K562 (cell line): ENCODE results near the gene SNRNP200. TPM values are rescaled to one million over a fixed set of nuclear protein-coding genes. Genes with fewer than 3 reads are reported as not detected.

Experiments used
- E2F3 ChIP-seq: fragments of 250-450 bp; sonication (Bioruptor Pico); IDR thresholded peaks from 2 replicates; pipeline ENCODE4 v1.4.0; 2020; ENCODE audit warnings: mild to moderate bottlenecking
- ELF1 ChIP-seq: fragments of 200-800 bp; sonication (Bioruptor generic); IDR thresholded peaks from 2 replicates; pipeline ENCODE4 v1.6.1; 2016; ENCODE audit warnings: missing genetic modification characterization, missing compliant biosample characterization
- FOXJ3 ChIP-seq: sonication (generic); formaldehyde crosslinking; IDR thresholded peaks from 2 replicates; pipeline ENCODE4 v1.4.0; 2020; ENCODE audit warnings: mild to moderate bottlenecking, missing genetic modification reagents
- HDAC1 ChIP-seq, 2 experiments: fragments of 450-650 bp; IDR thresholded peaks; 2 replicates each; pipeline ENCODE4 v1.6.1; 2016 to 2017; ENCODE audit warnings: inconsistent platforms in 1 of 2, mild to moderate bottlenecking in 1 of 2, moderate library complexity in 1 of 2
- HDAC3 ChIP-seq: fragments of 450-650 bp; IDR thresholded peaks from 2 replicates; pipeline ENCODE4 v1.6.1; 2018; ENCODE audit warnings: borderline replicate concordance, mild to moderate bottlenecking, moderate library complexity; ENCODE audit not compliant: partially characterized antibody
- HDAC6 ChIP-seq: IDR thresholded peaks from 2 replicates; pipeline ENCODE4 v1.6.1; 2012; ENCODE audit warnings: low read depth, mild to moderate bottlenecking, control low read depth, inconsistent platforms, low read length, moderate library complexity
- NRF1 ChIP-seq, 2 experiments: fragments of 450-650 bp; IDR thresholded peaks in 1 of 2; conservative IDR thresholded peaks in 1 of 2; 2 replicates each; pipeline ENCODE4 v1.6.1; 2014; ENCODE audit warnings: mild to moderate bottlenecking in 2 of 2
- PHF21A ChIP-seq: fragments of 450-650 bp; IDR thresholded peaks from 2 replicates; pipeline ENCODE4 v1.6.1; 2017; ENCODE audit warnings: low read depth, borderline replicate concordance
- PREB ChIP-seq: sonication (generic); formaldehyde crosslinking; IDR thresholded peaks from 2 replicates; pipeline ENCODE4 v1.8.1; 2023; ENCODE audit warnings: mild to moderate bottlenecking, missing genetic modification reagents
- PYGO2 ChIP-seq: fragments of 450-650 bp; IDR thresholded peaks from 2 replicates; pipeline ENCODE4 v1.6.1; 2016; ENCODE audit warnings: mild to moderate bottlenecking, missing genetic modification characterization, moderate library complexity, missing compliant biosample characterization
- TAF15 ChIP-seq: fragments of 200-400 bp; formaldehyde crosslinking; IDR thresholded peaks from 2 replicates; pipeline ENCODE4 v1.6.1; 2017; ENCODE audit warnings: mild to moderate bottlenecking, low read depth, low read length, moderate library complexity
- UBTF ChIP-seq, 2 experiments: IDR thresholded peaks; 2 replicates each; pipeline ENCODE4 v1.6.1; 2012; ENCODE audit warnings: improper control_type of control experiment in 2 of 2, low read depth in 2 of 2, low read length in 2 of 2, borderline replicate concordance in 1 of 2
- ZBTB12 ChIP-seq: fragments of 250-450 bp; sonication (Bioruptor Pico); IDR thresholded peaks from 2 replicates; pipeline ENCODE4 v1.4.0; 2020
- ZFPM2 ChIP-seq: fragments of 250-450 bp; sonication (Bioruptor Pico); IDR thresholded peaks from 2 replicates; pipeline ENCODE4 v1.5.1; 2022; ENCODE audit warnings: mild to moderate bottlenecking
- ZMIZ1 ChIP-seq, 2 experiments: fragments of 150-350 bp in 1 of 2; IDR thresholded peaks; 2 replicates each; pipeline ENCODE4 v1.6.1; 2012 to 2016; ENCODE audit warnings: low read depth in 2 of 2, low read length in 2 of 2, mild to moderate bottlenecking in 1 of 2, moderate library complexity in 1 of 2
- ZNF263 ChIP-seq: sonication (generic); formaldehyde crosslinking; IDR thresholded peaks from 2 replicates; pipeline ENCODE4 v1.8.0; 2022; ENCODE audit warnings: mild to moderate bottlenecking, missing genetic modification reagents, borderline replicate concordance
- polyA plus RNA-seq, 8 experiments: library from polyadenylated mRNA; depleted of rRNA in 4 of 8; stranded (reverse) in 5 of 8; unstranded in 3 of 8; fragments of >200 nt; fragmentation: Nextera tagmentation in 2 of 8; fragmentation: Illumina TruSeq in 1 of 8; extraction: Ambion mirVana in 2 of 8; extraction: Trizol in 1 of 8; gene quantifications; 2 replicates each; pipeline versions ENCODE4 v1.2.1 to v1.2.3, GENCODE V29; 2011 to 2014; ENCODE audit warnings: inconsistent platforms in 1 of 8, missing spikeins in 1 of 8
- total RNA-seq, 7 experiments: library from RNA; depleted of rRNA in 6 of 7; stranded (reverse); fragments of >200 nt in 6 of 7; fragmentation: Illumina TruSeq in 2 of 7; extraction: Trizol in 2 of 7; gene quantifications; 2 replicates each; pipeline versions ENCODE4 v1.2.1 to v1.2.3, GENCODE V29; 2011 to 2021; ENCODE audit warnings: low replicate concordance in 1 of 7

SNRNP200 gene
- total and polyA plus RNA-seq, 9 of the 15 experiments (the other 6 are each of a cell fraction or from before 2014, with no cell fraction given), result 76.1 to 231 (median 155) TPM

GRCh38 chr2:96265349-96265839, 40.0 kb downstream of the SNRNP200 start (continued):
- TF ChIP-seq ZMIZ1 (IDR thresholded peaks at IDR 0.05; ENCODE audit: low read depth in 2 of 2, low read length in 2 of 2) (no peak), PHF21A (no peak), PREB (CRISPR knock-in tag) (no peak), UBTF (IDR thresholded peaks at IDR 0.05; ENCODE audit: borderline replicate concordance in 1 of 2, low read depth in 2 of 2, low read length in 2 of 2) (peak in 1 of 2 experiments; percentile 68; a peak in 1 of 4 replicates), FOXJ3 (CRISPR knock-in tag) (no peak), ELF1 (tag) (no peak), ZBTB12 (CRISPR knock-in tag) (no peak), HDAC3 (no peak), ZFPM2 (no peak), NRF1 (conservative IDR thresholded peaks at IDR 0.05 in 1 of 2, IDR thresholded peaks at IDR 0.05 in 1 of 2) (no peak), HDAC1 (IDR thresholded peaks at IDR 0.05) (peak in 1 of 2 experiments; percentile 32; a peak in 1 of 4 replicates), PYGO2 (no peak), TAF15 (no peak), E2F3 (no peak), HDAC6 (no peak), ZNF263 (CRISPR knock-in tag) (no peak)
